Fibroblast of mammary gland (primary cell): ENCODE measurements around the gene HSPA1B.
"Not testable (repeated sequence)": the region's sequence is repeated elsewhere in the genome, so short reads cannot be mapped to it uniquely, and the experiment has no call there.

Source experiments
- DNase-seq: peaks from one replicate; pipeline ENCODE4 v3.0.0-alpha.2; 2010; ENCODE audit warnings: low read depth
- H3K4me3 ChIP-seq: 2 replicates; pipeline ENCODE4 v1.5.1; 2011; ENCODE audit warnings: low read depth, mild to moderate bottlenecking, low read length, moderate library complexity; ENCODE audit not compliant: control insufficient read depth
- TF ChIP-seq, protein P1 (sequence below): conservative IDR thresholded peaks from 2 replicates; pipeline ENCODE4 v1.5.1; 2011; ENCODE audit warnings: low read depth, low read length, inconsistent platforms; ENCODE audit not compliant: control insufficient read depth, insufficient read depth

The HSPA1B gene

GRCh38 chr6:31861150-31861549, 33.6 kb downstream of the HSPA1B start:
- TF ChIP-seq, protein P1, sequence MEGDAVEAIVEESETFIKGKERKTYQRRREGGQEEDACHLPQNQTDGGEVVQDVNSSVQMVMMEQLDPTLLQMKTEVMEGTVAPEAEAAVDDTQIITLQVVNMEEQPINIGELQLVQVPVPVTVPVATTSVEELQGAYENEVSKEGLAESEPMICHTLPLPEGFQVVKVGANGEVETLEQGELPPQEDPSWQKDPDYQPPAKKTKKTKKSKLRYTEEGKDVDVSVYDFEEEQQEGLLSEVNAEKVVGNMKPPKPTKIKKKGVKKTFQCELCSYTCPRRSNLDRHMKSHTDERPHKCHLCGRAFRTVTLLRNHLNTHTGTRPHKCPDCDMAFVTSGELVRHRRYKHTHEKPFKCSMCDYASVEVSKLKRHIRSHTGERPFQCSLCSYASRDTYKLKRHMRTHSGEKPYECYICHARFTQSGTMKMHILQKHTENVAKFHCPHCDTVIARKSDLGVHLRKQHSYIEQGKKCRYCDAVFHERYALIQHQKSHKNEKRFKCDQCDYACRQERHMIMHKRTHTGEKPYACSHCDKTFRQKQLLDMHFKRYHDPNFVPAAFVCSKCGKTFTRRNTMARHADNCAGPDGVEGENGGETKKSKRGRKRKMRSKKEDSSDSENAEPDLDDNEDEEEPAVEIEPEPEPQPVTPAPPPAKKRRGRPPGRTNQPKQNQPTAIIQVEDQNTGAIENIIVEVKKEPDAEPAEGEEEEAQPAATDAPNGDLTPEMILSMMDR, result no peak
- no peak overlapping the region for H3K4me3 ChIP-seq
- DNase-seq, result no peak

GRCh38 chr6:31861919-31862343, 34.4 kb downstream of the HSPA1B start:
- TF ChIP-seq, protein P1, result no peak
- peak overlapping the region; percentile 90 for H3K4me3 ChIP-seq
- no peak for DNase-seq

DNA sequence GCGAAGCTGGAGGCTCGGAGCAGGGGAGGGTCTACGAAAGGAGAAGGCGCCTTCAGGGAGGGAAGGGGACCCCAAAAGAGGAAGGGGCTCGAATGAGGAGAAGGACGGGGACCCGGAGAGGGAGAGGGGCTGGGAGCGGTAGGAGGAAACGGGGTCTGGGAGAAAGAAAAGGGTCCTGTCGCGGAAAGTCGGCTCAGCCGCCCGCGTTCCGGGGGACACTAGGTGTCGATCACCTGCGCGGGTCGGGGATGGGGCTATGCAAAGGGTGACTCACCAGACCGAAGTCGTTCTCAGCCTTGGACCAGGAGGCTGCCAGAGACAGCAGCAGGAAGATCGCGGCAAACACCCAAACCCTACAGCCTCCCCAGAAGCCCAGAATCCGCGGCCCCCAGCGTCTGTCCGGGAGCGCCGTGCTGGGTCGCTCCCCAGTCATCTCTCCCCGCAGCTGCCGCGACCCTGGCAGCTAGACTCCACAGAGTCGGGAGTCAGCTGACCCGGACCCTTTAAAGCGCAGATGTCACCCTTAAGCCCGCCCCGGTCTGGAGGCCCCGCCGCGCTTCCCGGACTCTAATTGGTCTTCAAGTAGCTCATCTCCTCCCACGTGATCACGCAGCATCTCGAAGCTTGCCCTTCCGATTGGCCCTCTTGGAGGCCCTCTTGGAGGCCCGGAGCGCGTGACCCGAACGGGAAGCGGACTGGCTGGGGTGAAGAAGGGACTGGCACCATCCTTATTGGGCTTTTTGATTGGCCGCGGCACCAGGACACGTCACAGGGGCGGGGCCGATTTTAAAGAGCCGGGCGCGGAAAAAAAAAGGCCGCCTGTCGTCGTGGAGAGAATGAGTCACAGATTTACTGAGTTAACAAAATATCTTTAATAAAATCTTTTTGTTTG, 35.1 kb downstream of the HSPA1B start, which contains the start of gene NEU1:
NEU1 (minus strand) TSS at position 478 of the 892 bp plus-strand sequence; CDS start at position 433, 45 bp downstream.
- peak; percentile 100 for DNase-seq
- peak within 1 kb of the TSS; percentile 90 for H3K4me3 ChIP-seq
- TF ChIP-seq, protein P1, result no peak

DNA sequence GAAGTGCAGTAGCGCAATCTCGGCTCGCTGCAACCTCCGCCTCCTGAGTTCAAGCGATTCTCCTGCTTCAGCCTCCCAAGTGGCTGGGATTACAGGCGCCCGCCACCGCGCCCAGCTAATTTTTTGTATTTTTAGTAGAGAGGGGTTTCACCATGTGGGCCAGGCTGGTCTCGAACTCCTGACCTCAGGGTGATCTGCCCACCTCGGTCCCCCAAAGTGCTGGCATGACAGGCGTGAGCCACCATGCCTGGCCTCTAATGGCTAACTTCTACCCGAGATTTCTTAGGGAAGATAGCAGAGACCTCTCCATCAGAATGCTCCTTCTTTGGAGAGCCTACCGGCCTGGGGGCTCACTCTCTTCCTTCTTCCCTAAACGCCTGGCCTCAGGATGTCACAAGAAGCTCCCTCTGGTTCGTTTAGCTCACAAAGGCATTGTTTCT, 36.6 kb downstream of the HSPA1B start:
- H3K4me3 ChIP-seq, result peak overlapping the region; percentile 85
- DNase-seq, result not testable (repeated sequence)

- TF ChIP-seq, protein P1, result no peak
- DNase-seq, result no peak
Observed at GRCh38 chr6:31864818-31865204, 37.3 kb downstream of the HSPA1B start.

DNA sequence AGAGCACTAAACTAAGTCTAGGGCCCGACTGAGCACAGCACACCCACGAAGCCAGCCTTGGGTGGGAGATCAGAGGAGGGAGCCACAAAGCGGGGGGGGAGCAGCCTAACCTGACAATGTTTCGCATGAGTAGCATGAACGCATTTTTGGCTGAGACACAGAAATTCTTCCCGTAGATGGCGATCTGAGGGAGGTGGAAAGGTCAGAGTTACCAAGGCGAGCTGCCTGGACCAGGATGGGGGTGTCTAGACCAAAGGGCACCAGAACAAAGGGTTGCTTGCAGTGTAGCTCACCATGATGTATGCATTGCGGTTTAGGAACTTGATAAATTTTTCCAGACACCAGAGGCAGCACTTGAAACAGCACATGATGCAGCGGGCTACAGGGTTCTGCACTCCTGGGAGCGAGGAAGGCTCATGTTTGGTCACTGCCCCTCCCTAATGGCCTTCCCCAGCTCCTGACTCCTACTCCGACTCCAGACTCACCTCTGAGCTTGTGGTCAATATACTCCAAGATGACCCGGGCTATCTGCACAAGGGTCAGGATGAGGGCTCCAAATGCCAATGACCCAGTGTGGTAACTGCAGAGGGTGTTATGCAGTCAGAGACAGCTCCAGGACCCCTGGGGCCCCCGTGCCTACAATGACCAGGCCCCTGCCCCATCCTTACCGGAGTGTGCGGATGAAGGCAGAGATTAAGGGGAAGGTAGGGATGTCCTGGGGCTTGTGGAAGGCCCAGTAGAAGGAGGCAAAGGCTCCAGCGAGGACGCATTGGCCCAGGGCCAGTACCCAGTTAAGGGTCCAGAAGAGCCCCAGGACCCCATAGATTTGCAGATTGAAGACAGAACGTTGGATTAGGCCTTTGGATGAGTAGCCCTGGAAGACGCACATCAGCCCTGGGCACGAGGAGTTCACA, 37.9 kb downstream of the HSPA1B start:
- TF ChIP-seq, protein P1, result no peak
- no peak overlapping the region for H3K4me3 ChIP-seq
- DNase-seq, result no peak

More at GRCh38 chr6:31864818-31865204, 37.3 kb downstream of the HSPA1B start:
- no peak overlapping the region for H3K4me3 ChIP-seq

DNA sequence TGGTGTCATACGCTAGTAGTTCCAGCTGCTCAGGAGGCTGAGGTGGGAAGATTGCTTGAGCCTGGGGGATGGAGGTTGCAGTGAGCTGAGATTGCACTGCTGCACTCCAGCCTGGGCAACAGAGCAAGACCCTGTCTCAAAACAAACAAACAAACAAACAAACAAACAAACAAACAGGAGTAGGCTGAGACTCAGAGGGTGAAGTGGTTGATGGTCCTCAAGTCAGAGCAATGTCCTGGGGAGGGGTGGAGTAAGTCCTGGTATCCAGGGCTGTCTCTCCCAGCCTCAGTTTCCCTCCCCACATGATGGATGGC, 41.1 kb downstream of the HSPA1B start:
- not testable (repeated sequence) for H3K4me3 ChIP-seq, DNase-seq
